SK-N-SH (cell line): ENCODE measurements around the gene GRIN2A. TPM values are rescaled to one million over a fixed set of nuclear protein-coding genes. Genes with fewer than 3 reads are reported as not detected.

ENCODE experiments used
- CTCF ChIA-PET: fragments of 300-600, 350-600 bp; formaldehyde crosslinking; extraction: SDS; loops from one replicate; lab custom pipeline; 2021; lab: Yijun Ruan, JAX
- POLR2A ChIA-PET: fragments of 350-600 bp; sonication (Branson Sonifier 250); formaldehyde crosslinking; extraction: SDS; loops from one replicate; lab custom pipeline; 2020; ENCODE audit warnings: antibody characterized with exemption, inconsistent platforms; lab: Yijun Ruan, JAX
- DNase-seq: peaks from one replicate; pipeline ENCODE4 v3.0.0; 2012
- H2AFZ ChIP-seq: fragments of 200-600 bp; sonication (generic); 2 replicates; pipeline ENCODE4 v1.8.1; 2016; ENCODE audit warnings: antibody characterized with exemption, mild to moderate bottlenecking, low read depth
- H3F3A ChIP-seq: fragments of 200-600 bp; sonication (generic); replicated peaks from 2 replicates; pipeline ENCODE3; 2016; ENCODE audit warnings: antibody characterized with exemption, mild to moderate bottlenecking; ENCODE audit not compliant: insufficient read depth
- H3K27ac ChIP-seq, 2 experiments: fragments of 200-500 bp in 1 of 2; fragments of 200-600 bp in 1 of 2; sonication (Bioruptor generic) in 1 of 2; sonication (generic), shearing (Covaris generic) in 1 of 2; 2 replicates each; pipeline versions ENCODE4 v1.5.1 to v1.6.1; 2014 to 2016; ENCODE audit warnings: low read depth in 2 of 2, inconsistent platforms in 1 of 2, low read length in 1 of 2, mild to moderate bottlenecking in 1 of 2, mixed read lengths in 1 of 2
- H3K27me3 ChIP-seq: fragments of 200-600 bp; sonication (generic), shearing (Covaris generic); 2 replicates; pipeline ENCODE4 v1.6.1; 2016; ENCODE audit warnings: mixed run types; ENCODE audit not compliant: insufficient read depth
- H3K36me3 ChIP-seq, 2 experiments: fragments of 200-500 bp in 1 of 2; fragments of 200-600 bp in 1 of 2; sonication (Bioruptor generic) in 1 of 2; sonication (generic) in 1 of 2; replicated peaks in 1 of 2; 2 replicates each; pipeline versions ENCODE3 to v1.5.1; 2014 to 2016; ENCODE audit warnings: low read length in 1 of 2, mild to moderate bottlenecking in 1 of 2; ENCODE audit not compliant: insufficient read depth in 2 of 2, control insufficient read depth in 1 of 2
- H3K4me1 ChIP-seq, 2 experiments: fragments of 200-500 bp in 1 of 2; fragments of 200-600 bp in 1 of 2; sonication (Bioruptor generic) in 1 of 2; sonication (generic), shearing (Covaris generic) in 1 of 2; 2 replicates each; pipeline versions ENCODE4 v1.5.1 to v1.6.1; 2014 to 2016; ENCODE audit warnings: low read depth in 1 of 2, low read length in 1 of 2, mixed run types in 1 of 2; ENCODE audit not compliant: insufficient read depth in 2 of 2, control insufficient read depth in 1 of 2
- H3K4me2 ChIP-seq: fragments of 200-600 bp; sonication (generic), shearing (Covaris generic); 2 replicates; pipeline ENCODE4 v1.6.1; 2017; ENCODE audit warnings: mixed run types
- H3K4me3 ChIP-seq, 2 experiments: fragments of 200-500 bp in 1 of 2; fragments of 200-600 bp in 1 of 2; sonication (Bioruptor generic) in 1 of 2; sonication (generic), shearing (Covaris generic) in 1 of 2; 2 replicates each; pipeline versions ENCODE4 v1.5.1 to v1.8.1; 2014 to 2016; ENCODE audit warnings: low read depth in 2 of 2, inconsistent platforms in 1 of 2, low read length in 1 of 2, mild to moderate bottlenecking in 1 of 2, mixed read lengths in 1 of 2, moderate library complexity in 1 of 2
- H3K79me2 ChIP-seq: fragments of 200-600 bp; sonication (generic); 2 replicates; pipeline ENCODE4 v1.8.1; 2017; ENCODE audit warnings: mild to moderate bottlenecking; ENCODE audit not compliant: insufficient read depth
- H3K9ac ChIP-seq: fragments of 200-600 bp; sonication (generic); 2 replicates; pipeline ENCODE4 v1.6.1; 2017; ENCODE audit warnings: mixed run types
- H3K9me2 ChIP-seq: fragments of 200-600 bp; sonication (generic); 2 replicates; pipeline ENCODE4 v1.6.1; 2017; ENCODE audit warnings: mixed run types
- H3K9me3 ChIP-seq: fragments of 200-600 bp; sonication (generic); 2 replicates; pipeline ENCODE4 v1.6.1; 2017; ENCODE audit warnings: mixed run types, mild to moderate bottlenecking, moderate library complexity
- H4K20me1 ChIP-seq: fragments of 200-600 bp; sonication (generic); 2 replicates; pipeline ENCODE4 v1.6.1; 2017; ENCODE audit warnings: mild to moderate bottlenecking, mixed run types; ENCODE audit not compliant: insufficient read depth
- CHD2 ChIP-seq: fragments of 150-350 bp; IDR thresholded peaks from 2 replicates; pipeline ENCODE4 v1.6.1; 2018; ENCODE audit warnings: low read length; ENCODE audit not compliant: partially characterized antibody
- EZH2phosphoT487 ChIP-seq: fragments of 200-600 bp; sonication (generic); IDR thresholded peaks from 2 replicates; pipeline ENCODE4 v1.6.1; 2017; ENCODE audit warnings: low read depth, mixed run types, mild to moderate bottlenecking, antibody characterized with exemption, moderate library complexity, borderline replicate concordance
- FOSL2 ChIP-seq: IDR thresholded peaks from 2 replicates; pipeline ENCODE4 v1.4.0; 2012; ENCODE audit warnings: low read depth, mild to moderate bottlenecking, moderate library complexity, borderline replicate concordance
- FOXJ3 ChIP-seq: sonication (generic); formaldehyde crosslinking; IDR thresholded peaks from 2 replicates; pipeline ENCODE4 v1.5.1; 2020; ENCODE audit warnings: mild to moderate bottlenecking, missing genetic modification reagents
- GABPA ChIP-seq: IDR thresholded peaks from 2 replicates; pipeline ENCODE4 v1.4.0; 2012; ENCODE audit warnings: low read depth, mild to moderate bottlenecking
- MEF2A ChIP-seq: IDR thresholded peaks from 2 replicates; pipeline ENCODE4 v1.4.0; 2012; ENCODE audit warnings: low read depth, borderline replicate concordance
- MXI1 ChIP-seq: IDR thresholded peaks from 2 replicates; pipeline ENCODE4 v1.6.1; 2012; ENCODE audit warnings: mild to moderate bottlenecking, low read depth, low read length, improper control_type of control experiment
- NFIC ChIP-seq: IDR thresholded peaks from 2 replicates; pipeline ENCODE4 v1.4.0; 2012; ENCODE audit warnings: borderline replicate concordance
- NRF1 ChIP-seq: IDR thresholded peaks from 2 replicates; pipeline ENCODE4 v1.6.1; 2012; ENCODE audit warnings: low read depth, mild to moderate bottlenecking, low read length
- POLR2AphosphoS5 ChIP-seq: IDR thresholded peaks from 2 replicates; pipeline ENCODE4 v1.6.1; 2012; ENCODE audit warnings: low read depth, low read length
- RAD21 ChIP-seq: IDR thresholded peaks from 2 replicates; pipeline ENCODE4 v1.6.1; 2012; ENCODE audit warnings: mild to moderate bottlenecking, low read length
- RFX5 ChIP-seq: IDR thresholded peaks from 2 replicates; pipeline ENCODE4 v1.6.1; 2012; ENCODE audit warnings: mild to moderate bottlenecking, improper control_type of control experiment, low read length
- SIN3A ChIP-seq: IDR thresholded peaks from 2 replicates; pipeline ENCODE4 v1.6.1; 2012; ENCODE audit warnings: low read depth, mild to moderate bottlenecking, low read length, moderate library complexity, borderline replicate concordance
- TAF1 ChIP-seq: IDR thresholded peaks from 2 replicates; pipeline ENCODE4 v1.6.1; 2012; ENCODE audit warnings: low read depth, mild to moderate bottlenecking, low read length, moderate library complexity, borderline replicate concordance
- TCF12 ChIP-seq: IDR thresholded peaks from 2 replicates; pipeline ENCODE4 v1.4.0; 2012
- USF2 ChIP-seq: fragments of 150-350 bp; IDR thresholded peaks from 2 replicates; pipeline ENCODE4 v1.6.1; 2017; ENCODE audit warnings: antibody characterized with exemption, low read length, low read depth, borderline replicate concordance
- WGBS: methylation state at CpG from one replicate; pipeline ENCODE4 v1.1.6; 2017; ENCODE audit warnings: low lambda C conversion rate; 5-methylcytosine and 5-hydroxymethylcytosine counted together
- polyA plus RNA-seq, 3 experiments: library from polyadenylated mRNA; depleted of rRNA; stranded (reverse); fragments of >200 nt; gene quantifications; 2 replicates each; pipeline ENCODE4 v1.2.3, GENCODE V29; 2012
- TF ChIP-seq, protein P1 (sequence below): IDR thresholded peaks from 2 replicates; pipeline ENCODE4; 2012

GRIN2A gene
- polyA plus RNA-seq, 1 of the 3 experiments (the other 2 are of a cell fraction), result not detected

- 3% methylated on average over 2 of the region's 2 CpGs for WGBS
- no peak overlapping the region for H3K9ac ChIP-seq
- H3K27ac ChIP-seq, result no peak overlapping the region
- no peak overlapping the region for H3K4me3 ChIP-seq
- H3K27me3 ChIP-seq, result no peaks in the 10 kb centered on the region
- POLR2A ChIA-PET, result no interaction called here
- CTCF ChIA-PET, result interaction anchor here (0.6 to 1.3 kb wide), 2 partner anchors 29 to 154 kb away, joined by 3 read pairs; no protein-coding TSS in a partner anchor
- no peak overlapping the region for H3K4me2 ChIP-seq
- DNase-seq, result no peak
- H3K4me1 ChIP-seq, result no peaks in the 10 kb centered on the region
- H4K20me1 ChIP-seq, result no peaks in the 10 kb centered on the region
- no peaks in the 10 kb centered on the region for H3K9me3 ChIP-seq
- H3K79me2 ChIP-seq, result no peaks in the 10 kb centered on the region
- H3K9me2 ChIP-seq, result no peaks in the 10 kb centered on the region
- no peak overlapping the region for H2AFZ ChIP-seq
- no peaks in the 10 kb centered on the region for H3K36me3 ChIP-seq
- H3F3A ChIP-seq, result no peaks in the 10 kb centered on the region
- no peak for TF ChIP-seq RAD21
- TF ChIP-seq FOSL2, result no peak
- TF ChIP-seq CHD2, result no peak
- no peak for TF ChIP-seq NFIC
- no peak for TF ChIP-seq POLR2AphosphoS5
- TF ChIP-seq MXI1, result no peak
- TF ChIP-seq EZH2phosphoT487, result no peak
- no peak for TF ChIP-seq RFX5
- no peak for TF ChIP-seq FOXJ3 (CRISPR knock-in tag)
- no peak for TF ChIP-seq USF2
- no peak for TF ChIP-seq NRF1
- no peak for TF ChIP-seq SIN3A
- TF ChIP-seq GABPA, result no peak
- no peak for TF ChIP-seq TCF12
- TF ChIP-seq, protein P1, sequence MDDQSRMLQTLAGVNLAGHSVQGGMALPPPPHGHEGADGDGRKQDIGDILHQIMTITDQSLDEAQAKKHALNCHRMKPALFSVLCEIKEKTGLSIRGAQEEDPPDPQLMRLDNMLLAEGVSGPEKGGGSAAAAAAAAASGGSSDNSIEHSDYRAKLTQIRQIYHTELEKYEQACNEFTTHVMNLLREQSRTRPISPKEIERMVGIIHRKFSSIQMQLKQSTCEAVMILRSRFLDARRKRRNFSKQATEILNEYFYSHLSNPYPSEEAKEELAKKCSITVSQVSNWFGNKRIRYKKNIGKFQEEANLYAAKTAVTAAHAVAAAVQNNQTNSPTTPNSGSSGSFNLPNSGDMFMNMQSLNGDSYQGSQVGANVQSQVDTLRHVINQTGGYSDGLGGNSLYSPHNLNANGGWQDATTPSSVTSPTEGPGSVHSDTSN, result no peak
These were observed 212.0 kb downstream of the GRIN2A start for GRCh38 chr16:9970244-9970643.

DNA sequence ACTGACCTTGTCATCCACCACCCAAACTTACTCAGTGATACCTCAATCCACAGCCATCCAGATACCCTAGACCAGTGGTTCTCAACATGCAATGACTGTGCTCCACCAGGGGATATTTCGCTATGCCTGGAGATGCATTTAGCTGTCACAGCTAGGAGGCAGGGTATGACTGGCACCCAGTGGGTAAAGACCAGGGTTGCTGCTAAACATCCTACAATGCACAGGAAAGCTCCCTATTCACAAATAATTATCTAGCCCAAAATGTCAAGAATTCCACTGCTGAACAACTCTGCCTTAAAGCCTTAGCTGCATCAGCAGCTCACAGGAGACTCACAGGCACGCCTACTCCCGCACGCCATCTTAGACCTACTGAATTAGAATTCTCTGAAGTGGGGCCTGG, 212.6 kb downstream of the GRIN2A start:
- 77% methylated on average over 3 of the region's 4 CpGs for WGBS

More for the DNA sequence above, 212.6 kb downstream of the GRIN2A start:
- POLR2A ChIA-PET, result no interaction called here
- no peak overlapping the region for H2AFZ ChIP-seq
- no peak for TF ChIP-seq MXI1
- TF ChIP-seq MEF2A, result no peak
- TF ChIP-seq TAF1, result no peak
- TF ChIP-seq, all 33 proteins: peak for 0
- Histone ChIP-seq H3K27ac (no peak overlapping the region), H3K27me3 (no peaks in the 10 kb centered on the region), H3K4me3 (no peak overlapping the region), H3K9me2 (no peaks in the 10 kb centered on the region), H3K9me3 (no peaks in the 10 kb centered on the region), H3K4me2 (no peak overlapping the region), H3K9ac (no peak overlapping the region), H4K20me1 (no peaks in the 10 kb centered on the region), H3K36me3 (no peaks in the 10 kb centered on the region), H3F3A (no peaks in the 10 kb centered on the region), H3K79me2 (no peaks in the 10 kb centered on the region), H3K4me1 (no peaks in the 10 kb centered on the region)
- no peak for DNase-seq
- CTCF ChIA-PET, result interaction anchor here (1.3 kb wide), 1 partner anchor 154 kb away, joined by 3 read pairs; no protein-coding TSS in a partner anchor
